ENCODE results near the gene NAV2.

GRCh38 chr11:20116825-20117224 is 404.2 kb downstream of the NAV2 start:
- TF ChIP-seq POLR2A (IDR thresholded peaks at IDR 0.05), result no peak
- TF ChIP-seq, protein P1, sequence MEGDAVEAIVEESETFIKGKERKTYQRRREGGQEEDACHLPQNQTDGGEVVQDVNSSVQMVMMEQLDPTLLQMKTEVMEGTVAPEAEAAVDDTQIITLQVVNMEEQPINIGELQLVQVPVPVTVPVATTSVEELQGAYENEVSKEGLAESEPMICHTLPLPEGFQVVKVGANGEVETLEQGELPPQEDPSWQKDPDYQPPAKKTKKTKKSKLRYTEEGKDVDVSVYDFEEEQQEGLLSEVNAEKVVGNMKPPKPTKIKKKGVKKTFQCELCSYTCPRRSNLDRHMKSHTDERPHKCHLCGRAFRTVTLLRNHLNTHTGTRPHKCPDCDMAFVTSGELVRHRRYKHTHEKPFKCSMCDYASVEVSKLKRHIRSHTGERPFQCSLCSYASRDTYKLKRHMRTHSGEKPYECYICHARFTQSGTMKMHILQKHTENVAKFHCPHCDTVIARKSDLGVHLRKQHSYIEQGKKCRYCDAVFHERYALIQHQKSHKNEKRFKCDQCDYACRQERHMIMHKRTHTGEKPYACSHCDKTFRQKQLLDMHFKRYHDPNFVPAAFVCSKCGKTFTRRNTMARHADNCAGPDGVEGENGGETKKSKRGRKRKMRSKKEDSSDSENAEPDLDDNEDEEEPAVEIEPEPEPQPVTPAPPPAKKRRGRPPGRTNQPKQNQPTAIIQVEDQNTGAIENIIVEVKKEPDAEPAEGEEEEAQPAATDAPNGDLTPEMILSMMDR (IDR thresholded peaks at IDR 0.05), result no peak
